ENCODE results near the gene KCP. TPM values are rescaled to one million over a fixed set of nuclear protein-coding genes. Genes with fewer than 3 reads are reported as not detected.
"Not testable (repeated sequence)": the region's sequence is repeated elsewhere in the genome, so short reads cannot be mapped to it uniquely, and the experiment has no call there.

The KCP gene
- 0.10 and 0.20 TPM in 2 replicates for total RNA-seq

- intact Hi-C loops (cut with micrococcal nuclease) = no loop called here
Measured at GRCh38 chr7:128910569-128910945, at the start of gene KCP. KCP (minus strand) TSS chr7:128910709; CDS start chr7:128910676, 33 bp downstream.

- intact Hi-C loops (cut with micrococcal nuclease) = no loop called here
Measured at GRCh38 chr7:128959296-128959695, 48.8 kb upstream of the KCP start.

GRCh38 chr7:128955981-128956380 is 45.5 kb upstream of the KCP start:
- intact Hi-C loops (cut with micrococcal nuclease) = no loop called here

- intact Hi-C loops (cut with micrococcal nuclease) = no loop called here
Measured at GRCh38 chr7:128954830-128955802, 44.6 kb upstream of the KCP start.

- intact Hi-C loops (cut with micrococcal nuclease) = no loop called here
Measured at GRCh38 chr7:128954150-128954549, 43.6 kb upstream of the KCP start.

GRCh38 chr7:128951296-128951695 is 40.8 kb upstream of the KCP start:
- intact Hi-C loops (cut with micrococcal nuclease) = no loop called here

- intact Hi-C loops (cut with micrococcal nuclease) = no loop called here
Measured at GRCh38 chr7:128948976-128949760, 38.7 kb upstream of the KCP start.

- intact Hi-C loops (cut with micrococcal nuclease) = no loop called here
Measured at GRCh38 chr7:128948312-128948973, 37.9 kb upstream of the KCP start.

- intact Hi-C loops (cut with micrococcal nuclease) = no loop called here
Measured at GRCh38 chr7:128947854-128948253, 37.3 kb upstream of the KCP start.

GRCh38 chr7:128946936-128947830 is 36.7 kb upstream of the KCP start:
- intact Hi-C loops (cut with micrococcal nuclease) = no loop called here

- intact Hi-C loops (cut with micrococcal nuclease) = no loop called here
Measured at GRCh38 chr7:128945668-128946366, 35.3 kb upstream of the KCP start.

- intact Hi-C loops (cut with micrococcal nuclease) = no loop called here
Measured at GRCh38 chr7:128944487-128945236, 34.2 kb upstream of the KCP start.

GRCh38 chr7:128943251-128943650 is 32.7 kb upstream of the KCP start:
- intact Hi-C loops (cut with micrococcal nuclease) = not testable (repeated sequence)

GRCh38 chr7:128941946-128942526 is 31.5 kb upstream of the KCP start:
- intact Hi-C loops (cut with micrococcal nuclease) = no loop called here

GRCh38 chr7:128941323-128941890 is 30.9 kb upstream of the KCP start:
- intact Hi-C loops (cut with micrococcal nuclease) = no loop called here

- intact Hi-C loops (cut with micrococcal nuclease) = no loop called here
Measured at GRCh38 chr7:128940494-128941322, 30.2 kb upstream of the KCP start.

- intact Hi-C loops (cut with micrococcal nuclease) = loop anchor here (2.0 to 10.0 kb wide), 2 partner anchors 23 to 115 kb away; partner anchors contain the start of gene TNPO3
Measured at GRCh38 chr7:128939861-128940410, 29.4 kb upstream of the KCP start.

All from T-helper 1 cell treated with Interleukin-12 subunit alpha and Interleukin-12 subunit beta and Interleukin-4 antibody, amounts not matched to agents 30 ng/mL and 1 ng/mL, for 36 hours (primary cell).